NT2/D1 (cell line): Measurements from ENCODE around the gene EHD1.

ENCODE experiments used
- DNase-seq: peaks from one replicate; pipeline ENCODE4 v3.0.0-alpha.2; 2011; ENCODE audit warnings: low read depth, low spot score
- H3K27me3 ChIP-seq: 2 replicates; pipeline ENCODE4 v1.6.0; 2011; ENCODE audit warnings: mild to moderate bottlenecking; ENCODE audit not compliant: insufficient read length, insufficient read depth
- H3K36me3 ChIP-seq: 2 replicates; pipeline ENCODE4 v1.6.1; 2011; ENCODE audit warnings: mild to moderate bottlenecking, low read length, mixed read lengths; ENCODE audit not compliant: insufficient read depth, insufficient read length
- H3K4me1 ChIP-seq: 2 replicates; pipeline ENCODE4 v1.5.1; 2011; ENCODE audit not compliant: insufficient read depth, insufficient read length
- H3K4me3 ChIP-seq: 2 replicates; pipeline ENCODE4 v1.5.1; 2011; ENCODE audit warnings: low read depth; ENCODE audit not compliant: insufficient read length
- H3K9ac ChIP-seq: 2 replicates; pipeline ENCODE4 v1.6.0; 2011; ENCODE audit warnings: low read depth; ENCODE audit not compliant: insufficient read length
- H3K9me3 ChIP-seq: 2 replicates; pipeline ENCODE4 v1.5.1; 2011; ENCODE audit warnings: mild to moderate bottlenecking, low read length; ENCODE audit not compliant: insufficient read depth
- SUZ12 ChIP-seq: IDR thresholded peaks from 2 replicates; pipeline ENCODE4 v1.6.1; 2011; ENCODE audit not compliant: insufficient read length, insufficient read depth; ENCODE audit errors: extremely low read depth
- YY1 ChIP-seq: IDR thresholded peaks from 2 replicates; pipeline ENCODE4 v1.6.1; 2011; ENCODE audit not compliant: insufficient read length, insufficient read depth
- ZNF274 ChIP-seq: IDR thresholded peaks from 2 replicates; pipeline ENCODE4 v1.6.1; 2011; ENCODE audit warnings: mild to moderate bottlenecking, low read depth, low read length

EHD1 gene

DNA sequence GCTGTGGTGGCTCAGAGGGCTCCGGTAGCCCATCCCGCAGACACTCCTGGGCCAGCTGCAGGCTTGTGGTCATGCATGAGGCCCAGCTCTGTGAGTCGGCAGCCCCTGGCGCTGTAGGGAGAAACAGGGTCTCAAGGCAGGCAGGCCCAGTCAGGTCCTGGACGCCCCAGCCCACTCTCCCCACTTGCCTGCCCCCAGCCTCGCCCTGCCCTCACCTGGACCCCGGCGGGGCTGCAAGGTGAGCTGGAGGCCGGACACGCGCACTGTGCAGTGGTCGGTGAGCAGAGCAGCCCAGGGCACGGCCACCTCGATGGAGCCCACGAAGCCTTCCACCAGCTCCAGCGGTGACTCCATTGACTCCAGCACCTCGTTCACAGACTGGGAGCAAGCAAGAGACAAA lies 35.7 kb upstream of the EHD1 start:
- no peak overlapping the region for H3K4me3 ChIP-seq
- no peaks in the 10 kb centered on the region for H3K27me3 ChIP-seq
- no peak for TF ChIP-seq SUZ12
- no peak for TF ChIP-seq YY1
- TF ChIP-seq ZNF274: no peak
- no peak overlapping the region for H3K9ac ChIP-seq
- H3K4me1 ChIP-seq: no peaks in the 10 kb centered on the region
- H3K9me3 ChIP-seq: no peaks in the 10 kb centered on the region
- peaks cover 51% of the 10 kb centered on the region for H3K36me3 ChIP-seq
- DNase-seq: no peak

DNA sequence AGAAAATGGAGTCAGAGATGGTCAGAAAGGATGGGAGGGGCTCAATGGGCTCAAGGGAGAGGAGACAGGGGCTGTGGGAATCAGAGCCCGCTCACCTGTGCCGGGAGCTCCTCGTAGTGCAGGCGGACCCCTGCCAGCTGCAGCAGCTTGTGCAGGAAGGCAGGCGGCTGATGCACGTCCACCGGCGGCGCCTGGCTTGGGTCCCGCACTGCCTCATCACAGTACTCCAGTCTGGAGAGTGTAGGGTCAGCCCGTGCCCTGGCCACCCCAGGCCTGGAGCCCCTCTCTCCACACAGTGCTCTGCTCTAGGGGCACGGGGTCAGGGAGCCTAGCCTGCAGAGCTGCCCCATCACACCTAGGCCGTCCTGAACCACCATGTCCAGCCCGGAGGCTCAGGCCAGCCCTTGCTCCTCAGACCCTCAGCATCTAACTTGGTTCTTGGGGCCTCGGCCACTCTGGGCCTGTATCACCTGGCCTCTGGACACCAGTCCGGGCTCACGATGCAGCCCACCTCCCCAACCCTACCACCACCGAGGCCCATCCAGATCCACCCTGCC lies 34.8 kb upstream of the EHD1 start:
- TF ChIP-seq ZNF274 (no peak), SUZ12 (no peak), YY1 (no peak)
- peaks cover 59% of the 10 kb centered on the region for H3K36me3 ChIP-seq
- no peaks in the 10 kb centered on the region for H3K27me3 ChIP-seq
- H3K4me1 ChIP-seq: no peaks in the 10 kb centered on the region
- DNase-seq: no peak
- no peaks in the 10 kb centered on the region for H3K9me3 ChIP-seq
- H3K4me3 ChIP-seq: no peak overlapping the region
- no peak overlapping the region for H3K9ac ChIP-seq

DNA sequence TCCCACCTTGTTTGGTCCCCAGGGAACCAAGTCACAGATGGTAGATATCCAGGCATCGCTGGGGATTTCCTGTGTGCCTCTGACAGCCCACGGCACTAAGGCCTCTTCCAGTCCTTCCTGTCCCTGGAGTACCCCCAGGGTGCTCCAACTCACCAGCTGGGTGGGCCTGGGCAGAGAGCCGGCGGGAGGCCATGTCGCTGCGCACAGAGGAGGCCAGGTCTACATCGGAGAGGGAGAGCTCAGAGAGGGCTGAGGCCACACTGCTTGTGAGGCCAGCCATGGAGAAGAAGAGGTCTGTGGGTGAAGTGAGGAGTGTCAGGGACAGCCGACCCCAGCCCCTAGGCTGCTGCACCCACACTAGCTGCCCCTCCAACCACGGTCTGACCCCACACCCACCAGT lies 33.3 kb upstream of the EHD1 start:
- TF ChIP-seq SUZ12 (no peak), YY1 (no peak), ZNF274 (no peak)
- Histone ChIP-seq H3K4me3 (no peak overlapping the region), H3K9ac (no peak overlapping the region), H3K9me3 (no peaks in the 10 kb centered on the region), H3K36me3 (peaks cover 71% of the 10 kb centered on the region), H3K27me3 (no peaks in the 10 kb centered on the region), H3K4me1 (no peaks in the 10 kb centered on the region)
- no peak for DNase-seq

DNA sequence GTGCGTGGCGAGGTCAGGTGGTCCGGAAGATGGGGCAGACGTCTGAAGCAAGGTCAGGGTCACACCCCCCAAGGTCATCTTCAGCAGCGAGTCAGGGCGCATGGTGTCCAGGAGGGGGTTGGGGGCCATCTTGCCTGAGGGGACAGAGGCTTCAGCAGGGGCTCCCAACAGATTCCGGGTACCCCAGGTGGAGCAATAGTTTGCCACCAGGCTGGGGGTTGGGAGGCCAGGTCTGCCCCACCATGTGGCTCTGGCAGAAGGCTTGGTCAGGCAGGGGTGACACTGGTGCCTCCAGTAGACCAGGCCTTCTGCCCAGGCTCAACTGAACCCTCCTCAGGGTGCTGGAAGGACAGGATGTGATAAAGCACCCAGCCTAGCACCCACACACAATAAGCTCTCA lies 32.7 kb upstream of the EHD1 start:
- peaks cover 77% of the 10 kb centered on the region for H3K36me3 ChIP-seq

GRCh38 chr11:64910451-64911093 lies 32.2 kb upstream of the EHD1 start:
- Histone ChIP-seq H3K36me3 (peaks cover 83% of the 10 kb centered on the region), H3K4me1 (no peaks in the 10 kb centered on the region), H3K27me3 (no peaks in the 10 kb centered on the region), H3K4me3 (no peak overlapping the region), H3K9ac (no peak overlapping the region), H3K9me3 (no peaks in the 10 kb centered on the region)
- DNase-seq: no peak
- TF ChIP-seq ZNF274 (no peak), YY1 (no peak), SUZ12 (no peak)

More for the DNA sequence above, 32.7 kb upstream of the EHD1 start:
- Histone ChIP-seq H3K27me3 (no peaks in the 10 kb centered on the region), H3K4me1 (no peaks in the 10 kb centered on the region), H3K4me3 (no peak overlapping the region), H3K9ac (no peak overlapping the region), H3K9me3 (no peaks in the 10 kb centered on the region)
- DNase-seq: no peak
- TF ChIP-seq SUZ12: no peak
- no peak for TF ChIP-seq ZNF274
- TF ChIP-seq YY1: no peak

GRCh38 chr11:64909653-64910343 lies 31.4 kb upstream of the EHD1 start:
- Histone ChIP-seq H3K4me3 (no peak overlapping the region), H3K27me3 (no peaks in the 10 kb centered on the region), H3K36me3 (peaks cover 89% of the 10 kb centered on the region), H3K9me3 (no peaks in the 10 kb centered on the region), H3K9ac (no peak overlapping the region), H3K4me1 (no peaks in the 10 kb centered on the region)
- TF ChIP-seq ZNF274 (no peak), YY1 (no peak), SUZ12 (no peak)
- no peak for DNase-seq

DNA sequence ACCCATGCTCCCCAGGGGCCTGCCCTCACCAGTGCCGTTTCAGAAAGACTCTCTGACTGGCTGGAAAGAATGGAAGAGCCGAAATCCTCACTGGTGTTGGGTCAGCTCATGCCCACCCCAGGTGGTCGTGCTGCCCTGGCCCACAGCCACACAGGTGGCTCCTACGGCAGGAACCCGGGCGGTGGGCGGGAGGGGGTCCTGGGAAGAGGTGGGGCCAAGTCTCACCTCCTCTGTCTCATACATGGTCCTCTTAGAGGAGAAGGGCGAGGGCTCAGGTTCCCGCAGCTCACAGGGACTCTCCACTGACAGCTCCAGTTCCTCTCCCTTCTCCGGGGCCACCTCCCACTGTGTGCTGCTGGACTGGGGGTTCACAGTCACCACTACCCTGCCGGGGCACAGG lies 30.3 kb upstream of the EHD1 start:
- TF ChIP-seq ZNF274 (no peak), SUZ12 (no peak), YY1 (no peak)
- H3K36me3 ChIP-seq: peaks cover 82% of the 10 kb centered on the region

More for the DNA sequence above, 30.3 kb upstream of the EHD1 start:
- Histone ChIP-seq H3K4me3 (no peak overlapping the region), H3K27me3 (no peaks in the 10 kb centered on the region), H3K9ac (no peak overlapping the region), H3K9me3 (no peaks in the 10 kb centered on the region), H3K4me1 (no peaks in the 10 kb centered on the region)
- DNase-seq: no peak
